GM12892 (cell line): ENCODE data around the gene TLE1.
"Not testable (repeated sequence)": the region's sequence is repeated elsewhere in the genome, so short reads cannot be mapped to it uniquely, and the experiment has no call there.

Experiments
- DNase-seq: peaks from one replicate; pipeline ENCODE4 v3.0.0; 2011; ENCODE audit not compliant: insufficient read length
- FAIRE-seq: peaks from 2 replicates; lab custom pipeline; 2011; peaks lifted over from hg19 to GRCh38; lab: Jason Lieb, UNC
- POLR2A ChIP-seq: IDR thresholded peaks from 2 replicates; pipeline ENCODE4 v1.6.1; 2011; ENCODE audit warnings: low read depth, low read length, control low read depth
- POLR2AphosphoS5 ChIP-seq: IDR thresholded peaks from 2 replicates; pipeline ENCODE4 v1.6.1; 2011; ENCODE audit warnings: low read depth, low read length, control low read depth
- TAF1 ChIP-seq: IDR thresholded peaks from 2 replicates; pipeline ENCODE4 v1.6.1; 2011; ENCODE audit warnings: low read depth, mild to moderate bottlenecking, control low read depth, low read length, borderline replicate concordance

TLE1 gene

GRCh38 chr9:81610740-81611107 is 78.6 kb downstream of the TLE1 start:
- FAIRE-seq, result no peak
- TF ChIP-seq TAF1, result no peak
- no peak for TF ChIP-seq POLR2A
- TF ChIP-seq POLR2AphosphoS5, result no peak
- no peak for DNase-seq

- FAIRE-seq (no peak), DNase-seq (no peak)
- TF ChIP-seq POLR2A (no peak), TAF1 (no peak), POLR2AphosphoS5 (no peak)
These were observed 79.3 kb downstream of the TLE1 start for GRCh38 chr9:81609782-81610739.

GRCh38 chr9:81608289-81608657 is 81.1 kb downstream of the TLE1 start:
- no peak for TF ChIP-seq POLR2AphosphoS5
- no peak for TF ChIP-seq POLR2A
- no peak for TF ChIP-seq TAF1
- FAIRE-seq (no peak), DNase-seq (no peak)

GRCh38 chr9:81607593-81608288 is 81.6 kb downstream of the TLE1 start:
- DNase-seq (no peak), FAIRE-seq (no peak)
- TF ChIP-seq POLR2AphosphoS5 (no peak), POLR2A (no peak), TAF1 (no peak)

- FAIRE-seq, DNase-seq: not testable (repeated sequence)
These were observed 83.1 kb downstream of the TLE1 start for GRCh38 chr9:81606261-81606660.

- no peak for TF ChIP-seq TAF1
- no peak for TF ChIP-seq POLR2A
- no peak for TF ChIP-seq POLR2AphosphoS5
- DNase-seq, result no peak
- no peak for FAIRE-seq
These were observed 84.1 kb downstream of the TLE1 start for GRCh38 chr9:81605170-81605670.

- no peak for DNase-seq
- no peak for TF ChIP-seq POLR2AphosphoS5
- no peak for TF ChIP-seq POLR2A
- no peak for TF ChIP-seq TAF1
These were observed 84.8 kb downstream of the TLE1 start for GRCh38 chr9:81604306-81605169.

GRCh38 chr9:81602887-81603680 is 86.3 kb downstream of the TLE1 start:
- FAIRE-seq, result no peak
- TF ChIP-seq POLR2AphosphoS5, result no peak
- no peak for TF ChIP-seq POLR2A
- no peak for TF ChIP-seq TAF1
- no peak for DNase-seq

More at GRCh38 chr9:81604306-81605169, 84.8 kb downstream of the TLE1 start:
- no peak for FAIRE-seq

GRCh38 chr9:81601639-81602623 is 87.4 kb downstream of the TLE1 start:
- TF ChIP-seq TAF1 (no peak), POLR2A (no peak), POLR2AphosphoS5 (no peak)
- DNase-seq, result no peak
- FAIRE-seq, result no peak
